Neuronal stem cell (in vitro differentiated cells): ENCODE measurements around the gene CSDE1.
A peak's percentile ranks its signal among the peaks of the same experiment; 100 is the strongest.
"Not testable (repeated sequence)": the region's sequence is repeated elsewhere in the genome, so short reads cannot be mapped to it uniquely, and the experiment has no call there.

ENCODE experiments used
- DNase-seq: peaks from one replicate; pipeline ENCODE4 v3.0.0-alpha.2; 2013; ENCODE audit warnings: low spot score
- H2AFZ ChIP-seq: one replicate; pipeline ENCODE4 v1.6.1; 2013; ENCODE audit warnings: mild to moderate bottlenecking, low read length, inconsistent platforms
- H2AK5ac ChIP-seq: 2 replicates; pipeline ENCODE4 v1.6.1; 2013; ENCODE audit warnings: low read depth, mild to moderate bottlenecking, inconsistent platforms, low read length, moderate library complexity, mixed read lengths
- H2BK120ac ChIP-seq: 2 replicates; pipeline ENCODE4 v1.6.1; 2013; ENCODE audit warnings: low read depth, mild to moderate bottlenecking, inconsistent platforms, low read length, moderate library complexity, mixed read lengths
- H2BK12ac ChIP-seq: one replicate; pipeline ENCODE4 v1.6.1; 2013; ENCODE audit warnings: low read length, inconsistent platforms
- H2BK15ac ChIP-seq: 2 replicates; pipeline ENCODE4 v1.6.1; 2013; ENCODE audit warnings: mild to moderate bottlenecking, low read length, inconsistent platforms, mixed read lengths
- H2BK5ac ChIP-seq: one replicate; pipeline ENCODE4 v1.6.1; 2013; ENCODE audit warnings: inconsistent platforms, mild to moderate bottlenecking, low read length, moderate library complexity
- H3K14ac ChIP-seq: one replicate; pipeline ENCODE4 v1.6.1; 2013; ENCODE audit warnings: low read length, inconsistent platforms
- H3K18ac ChIP-seq: 2 replicates; pipeline ENCODE4 v1.6.1; 2013; ENCODE audit warnings: low read length, inconsistent platforms
- H3K23ac ChIP-seq: 2 replicates; pipeline ENCODE4 v1.6.1; 2013; ENCODE audit warnings: low read depth, mild to moderate bottlenecking, mixed read lengths, low read length, inconsistent platforms; ENCODE audit not compliant: poor library complexity
- H3K27ac ChIP-seq: replicated peaks from 3 replicates; pipeline ENCODE4 v1.5.1; 2013; ENCODE audit warnings: low read length, inconsistent platforms
- H3K27me3 ChIP-seq, 3 experiments: 2 replicates each; pipeline ENCODE4 v1.6.1; 2013; ENCODE audit warnings: low read length in 3 of 3, mild to moderate bottlenecking in 2 of 3, inconsistent platforms in 1 of 3, low read depth in 1 of 3, mixed read lengths in 1 of 3, moderate library complexity in 1 of 3; ENCODE audit not compliant: control insufficient read depth in 3 of 3, insufficient read depth in 3 of 3
- H3K36me3 ChIP-seq, 2 donors: replicated peaks in 1 of 2; 2 replicates each; pipeline ENCODE4 v1.6.1; 2013; ENCODE audit warnings: low read length in 2 of 2; ENCODE audit not compliant: control insufficient read depth in 2 of 2, insufficient read depth in 2 of 2
- H3K4ac ChIP-seq: 2 replicates; pipeline ENCODE4 v1.6.1; 2013; ENCODE audit warnings: inconsistent platforms, mild to moderate bottlenecking, low read length, moderate library complexity
- H3K4me1 ChIP-seq, 2 donors: 1 replicate in 1 of 2; 2 replicates in 1 of 2; pipeline ENCODE4 v1.6.1; 2013; ENCODE audit warnings: low read length in 2 of 2, low read depth in 1 of 2; ENCODE audit not compliant: control insufficient read depth in 2 of 2, insufficient read depth in 1 of 2
- H3K4me2 ChIP-seq: one replicate; pipeline ENCODE4 v1.6.1; 2013; ENCODE audit warnings: mild to moderate bottlenecking, low read length, inconsistent platforms; ENCODE audit not compliant: insufficient read depth, poor library complexity, severe bottlenecking
- H3K4me3 ChIP-seq, 2 donors: 2 replicates each; pipeline ENCODE4 v1.5.1; 2013; ENCODE audit warnings: low read length in 2 of 2, mild to moderate bottlenecking in 2 of 2, inconsistent platforms in 1 of 2, moderate library complexity in 1 of 2
- H3K79me1 ChIP-seq: one replicate; pipeline ENCODE4 v1.6.1; 2013; ENCODE audit warnings: low read depth, mild to moderate bottlenecking, inconsistent platforms, low read length, moderate library complexity
- H3K9ac ChIP-seq: one replicate; pipeline ENCODE4 v1.6.1; 2013; ENCODE audit warnings: mild to moderate bottlenecking, low read depth, low read length, inconsistent platforms; ENCODE audit not compliant: poor library complexity
- H3K9me3 ChIP-seq, 2 donors: replicated peaks in 1 of 2; 2 replicates each; pipeline versions ENCODE3 to v1.6.1; 2013; ENCODE audit warnings: low read length in 2 of 2, mild to moderate bottlenecking in 2 of 2, inconsistent platforms in 1 of 2, low read depth in 1 of 2, mixed read lengths in 1 of 2, moderate library complexity in 1 of 2; ENCODE audit not compliant: control insufficient read depth in 2 of 2, insufficient read depth in 1 of 2
- H4K8ac ChIP-seq: one replicate; pipeline ENCODE4 v1.6.1; 2013; ENCODE audit warnings: low read depth, mild to moderate bottlenecking, inconsistent platforms, low read length, moderate library complexity
- H4K91ac ChIP-seq: one replicate; pipeline ENCODE4 v1.6.1; 2013; ENCODE audit warnings: low read length, low read depth, mild to moderate bottlenecking, inconsistent platforms; ENCODE audit not compliant: poor library complexity
- WGBS, 2 donors: extraction: QIAGEN DNeasy Blood & Tissue Kit; methylation state at CpG; one replicate each; pipeline ENCODE4 v1.1.7; 2013; ENCODE audit warnings: missing lambda C conversion rate in 2 of 2, mixed read lengths in 1 of 2; ENCODE audit not compliant: insufficient read length in 2 of 2, insufficient replicate concordance in 1 of 2; ENCODE audit errors: extremely low coverage in 2 of 2; 5-methylcytosine and 5-hydroxymethylcytosine counted together

Gene CSDE1

DNA sequence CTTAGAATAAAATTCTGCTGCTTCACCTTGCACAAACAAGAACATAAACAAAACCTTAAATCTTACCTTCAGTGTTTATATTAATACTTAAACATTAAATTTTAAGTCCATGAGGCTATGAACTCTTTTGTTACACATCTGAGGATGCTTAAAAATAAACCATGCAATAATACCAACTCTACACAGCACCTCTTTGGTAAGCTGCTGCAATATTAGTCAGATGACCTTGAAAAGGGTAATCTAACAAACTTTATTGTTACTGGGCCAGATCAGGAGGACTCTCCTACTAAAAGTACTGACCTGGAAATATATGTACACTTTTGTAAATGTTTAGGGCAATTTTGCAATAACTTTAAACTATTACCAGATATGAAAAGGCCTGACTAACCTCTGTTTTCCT lies 21.9 kb upstream of the CSDE1 start:
- H3K4me3 ChIP-seq, result peak overlapping the region; percentile 79 to 88
- H3K4ac ChIP-seq, result no peak overlapping the region
- no peak overlapping the region for H3K9ac ChIP-seq
- no peak overlapping the region for H2BK12ac ChIP-seq
- no peaks in the 10 kb centered on the region for H3K4me1 ChIP-seq
- peak overlapping the region; percentile 91 for H2AFZ ChIP-seq
- H3K79me1 ChIP-seq, result no peaks in the 10 kb centered on the region
- no peak overlapping the region for H2BK120ac ChIP-seq
- no peak overlapping the region for H3K27ac ChIP-seq
- no peak overlapping the region for H3K14ac ChIP-seq
- no peak overlapping the region for H3K18ac ChIP-seq
- no peak overlapping the region for H2BK5ac ChIP-seq
- H2AK5ac ChIP-seq, result no peak overlapping the region
- no peaks in the 10 kb centered on the region for H3K27me3 ChIP-seq
- H3K23ac ChIP-seq, result no peak overlapping the region
- H4K8ac ChIP-seq, result no peak overlapping the region
- no peaks in the 10 kb centered on the region for H3K9me3 ChIP-seq
- DNase-seq, result no peak
- peaks cover 6 to 41% of the 10 kb centered on the region in 2 donors for H3K36me3 ChIP-seq
- H2BK15ac ChIP-seq, result no peak overlapping the region
- no peak overlapping the region for H4K91ac ChIP-seq
- H3K4me2 ChIP-seq, result peak overlapping the region; percentile 79

DNA sequence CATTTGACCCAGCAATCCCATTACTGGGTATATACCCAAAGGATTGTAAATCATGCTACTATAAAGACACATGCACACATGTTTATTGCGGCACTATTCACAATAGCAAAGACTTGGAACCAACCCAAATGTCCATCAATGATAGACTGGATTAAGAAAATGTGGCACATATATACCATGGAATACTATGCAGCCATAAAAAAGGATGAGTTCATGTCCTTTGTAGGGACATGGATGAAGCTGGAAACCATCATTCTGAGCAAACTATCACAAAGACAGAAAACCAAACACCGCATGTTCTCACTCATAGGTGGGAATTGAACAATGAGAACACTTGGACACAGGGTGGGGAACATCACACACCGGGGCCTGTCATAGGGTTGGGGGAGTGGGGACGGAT lies 18.9 kb upstream of the CSDE1 start:
- not testable (repeated sequence) for H2BK120ac ChIP-seq, H3K4ac ChIP-seq, H3K79me1 ChIP-seq, H3K18ac ChIP-seq, H3K9ac ChIP-seq, H2AK5ac ChIP-seq, DNase-seq, H3K4me3 ChIP-seq, H3K4me1 ChIP-seq, H3K27me3 ChIP-seq, H2AFZ ChIP-seq, H4K8ac ChIP-seq, H3K9me3 ChIP-seq, H3K27ac ChIP-seq, H2BK15ac ChIP-seq, H3K14ac ChIP-seq, H2BK5ac ChIP-seq, H3K4me2 ChIP-seq, H2BK12ac ChIP-seq, H3K23ac ChIP-seq, H4K91ac ChIP-seq
- no CpG with 5 or more reads among the region's 4 CpGs for WGBS, 2 donors
- H3K36me3 ChIP-seq, result peaks cover 7 to 71% of the 10 kb centered on the region in 2 donors

DNA sequence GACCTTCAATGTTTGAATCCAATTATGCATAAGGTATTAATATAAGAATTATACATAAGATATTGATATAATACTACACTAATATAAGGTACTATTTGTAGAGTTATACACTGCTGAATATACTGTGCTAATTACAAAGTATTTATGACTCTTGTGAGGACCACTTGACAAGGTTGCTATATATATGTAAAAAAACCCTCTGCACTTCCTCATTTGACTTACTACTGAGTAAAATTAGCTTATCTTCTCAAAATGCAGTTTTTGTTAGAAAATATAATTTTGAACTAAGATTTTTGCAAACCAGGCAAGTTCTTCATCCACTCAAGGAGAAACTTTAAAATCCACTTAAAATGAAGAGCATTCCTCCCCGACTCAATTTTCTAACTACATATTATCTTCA lies 14.2 kb upstream of the CSDE1 start:
- peaks cover 7 to 80% of the 10 kb centered on the region in 2 donors for H3K36me3 ChIP-seq
- H3K23ac ChIP-seq, result no peak overlapping the region

DNA sequence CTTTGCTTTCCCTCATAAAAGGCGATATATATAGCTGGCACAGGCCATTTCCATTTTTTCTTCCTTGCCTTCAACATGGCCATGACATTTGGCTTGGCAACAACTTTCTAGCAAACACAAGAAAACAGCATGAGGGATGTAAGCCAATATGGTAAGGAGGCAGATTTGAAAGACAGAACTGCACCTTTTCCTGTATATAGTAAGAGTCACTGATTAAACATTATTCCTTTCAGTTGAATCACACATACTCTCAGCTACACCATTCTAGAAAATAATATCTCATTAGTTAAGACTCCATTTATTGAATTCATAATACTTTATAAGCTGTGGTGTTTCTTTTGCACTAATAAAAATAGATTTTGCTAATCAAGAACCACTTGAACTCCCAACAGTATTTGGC lies 13.2 kb upstream of the CSDE1 start:
- Histone ChIP-seq H3K27ac (no peak overlapping the region), H2BK5ac (no peak overlapping the region), H3K4ac (no peak overlapping the region), H3K4me2 (no peak overlapping the region), H3K27me3 (no peaks in the 10 kb centered on the region), H3K79me1 (no peaks in the 10 kb centered on the region), H3K23ac (no peak overlapping the region), H2AFZ (no peak overlapping the region), H3K36me3 (peaks cover 7 to 73% of the 10 kb centered on the region in 2 donors), H2BK15ac (no peak overlapping the region), H2BK12ac (no peak overlapping the region), H3K18ac (no peak overlapping the region), H3K4me1 (no peaks in the 10 kb centered on the region), H3K14ac (no peak overlapping the region), H4K91ac (no peak overlapping the region), H2BK120ac (no peak overlapping the region), H2AK5ac (no peak overlapping the region), H3K4me3 (no peak overlapping the region), H4K8ac (no peak overlapping the region), H3K9me3 (no peaks in the 10 kb centered on the region), H3K9ac (no peak overlapping the region)
- WGBS, 2 donors, result no CpG with 5 or more reads among the region's 1 CpG
- DNase-seq, result no peak

More for the DNA sequence above, 14.2 kb upstream of the CSDE1 start:
- no peak overlapping the region for H2BK15ac ChIP-seq
- no peak overlapping the region for H3K18ac ChIP-seq
- no peaks in the 10 kb centered on the region for H3K9me3 ChIP-seq
- H3K4ac ChIP-seq, result no peak overlapping the region
- no peak for DNase-seq
- no peak overlapping the region for H3K14ac ChIP-seq
- H4K8ac ChIP-seq, result no peak overlapping the region
- H2BK5ac ChIP-seq, result no peak overlapping the region
- no peaks in the 10 kb centered on the region for H3K79me1 ChIP-seq
- H3K4me1 ChIP-seq, result no peaks in the 10 kb centered on the region
- H2AFZ ChIP-seq, result no peak overlapping the region
- no peak overlapping the region for H2AK5ac ChIP-seq
- H3K27me3 ChIP-seq, result no peaks in the 10 kb centered on the region
- H3K9ac ChIP-seq, result no peak overlapping the region
- H4K91ac ChIP-seq, result no peak overlapping the region
- H2BK12ac ChIP-seq, result no peak overlapping the region
- H3K4me2 ChIP-seq, result no peak overlapping the region
- no peak overlapping the region for H3K27ac ChIP-seq
- H3K4me3 ChIP-seq, result no peak overlapping the region
- WGBS, 2 donors, result no CpG with 5 or more reads among the region's 1 CpG
- H2BK120ac ChIP-seq, result no peak overlapping the region
